OCI-LY1 (cell line): ENCODE measurements around the gene DNAH11.

Experiments used
- EZH2 ChIP-seq: fragments of 200-600 bp; sonication (generic), shearing (Covaris generic); IDR thresholded peaks from 2 replicates; pipeline ENCODE4 v1.8.0; 2017; ENCODE audit warnings: borderline replicate concordance, mixed run types, mild to moderate bottlenecking, antibody characterized with exemption, low read length, moderate library complexity, mixed read lengths
- TF ChIP-seq, protein P1 (sequence below): fragments of 200-600 bp; sonication (generic), shearing (Covaris generic); IDR thresholded peaks from 2 replicates; pipeline ENCODE4 v1.5.1; 2017; ENCODE audit warnings: mild to moderate bottlenecking, antibody characterized with exemption, low read length, moderate library complexity, mixed read lengths

GRCh38 chr7:21548491-21548890 is 5.7 kb downstream of the DNAH11 start:
- TF ChIP-seq, protein P1, sequence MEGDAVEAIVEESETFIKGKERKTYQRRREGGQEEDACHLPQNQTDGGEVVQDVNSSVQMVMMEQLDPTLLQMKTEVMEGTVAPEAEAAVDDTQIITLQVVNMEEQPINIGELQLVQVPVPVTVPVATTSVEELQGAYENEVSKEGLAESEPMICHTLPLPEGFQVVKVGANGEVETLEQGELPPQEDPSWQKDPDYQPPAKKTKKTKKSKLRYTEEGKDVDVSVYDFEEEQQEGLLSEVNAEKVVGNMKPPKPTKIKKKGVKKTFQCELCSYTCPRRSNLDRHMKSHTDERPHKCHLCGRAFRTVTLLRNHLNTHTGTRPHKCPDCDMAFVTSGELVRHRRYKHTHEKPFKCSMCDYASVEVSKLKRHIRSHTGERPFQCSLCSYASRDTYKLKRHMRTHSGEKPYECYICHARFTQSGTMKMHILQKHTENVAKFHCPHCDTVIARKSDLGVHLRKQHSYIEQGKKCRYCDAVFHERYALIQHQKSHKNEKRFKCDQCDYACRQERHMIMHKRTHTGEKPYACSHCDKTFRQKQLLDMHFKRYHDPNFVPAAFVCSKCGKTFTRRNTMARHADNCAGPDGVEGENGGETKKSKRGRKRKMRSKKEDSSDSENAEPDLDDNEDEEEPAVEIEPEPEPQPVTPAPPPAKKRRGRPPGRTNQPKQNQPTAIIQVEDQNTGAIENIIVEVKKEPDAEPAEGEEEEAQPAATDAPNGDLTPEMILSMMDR = no peak
- no peak for TF ChIP-seq EZH2
